SJSA1 (cell line): ENCODE results near the gene FAM3B. TPM values are rescaled to one million over a fixed set of nuclear protein-coding genes. Genes with fewer than 3 reads are reported as not detected.

Experiments used
- DNase-seq, 2 experiments: peaks; one replicate each; pipeline ENCODE4 v3.0.0-alpha.2; 2015 to 2020; ENCODE audit warnings: low spot score in 2 of 2, low read depth in 1 of 2
- H3K27ac ChIP-seq: fragments of 250-450 bp; sonication (Bioruptor Pico); 2 replicates; pipeline ENCODE4 v1.5.1; 2020; ENCODE audit warnings: mild to moderate bottlenecking, moderate library complexity
- H3K27me3 ChIP-seq: fragments of 250-450 bp; sonication (Bioruptor Pico); replicated peaks from 2 replicates; pipeline ENCODE4 v1.5.1; 2020; ENCODE audit warnings: mild to moderate bottlenecking, moderate library complexity
- H3K36me3 ChIP-seq: fragments of 250-450 bp; sonication (Bioruptor Pico); 2 replicates; pipeline ENCODE4 v1.5.1; 2020; ENCODE audit warnings: mild to moderate bottlenecking
- H3K4me1 ChIP-seq: fragments of 250-450 bp; sonication (Bioruptor Pico); replicated peaks from 2 replicates; pipeline ENCODE4 v1.6.1; 2021; ENCODE audit warnings: mild to moderate bottlenecking
- H3K4me3 ChIP-seq: fragments of 250-450 bp; sonication (Bioruptor Pico); 2 replicates; pipeline ENCODE4 v1.5.1; 2020; ENCODE audit warnings: mild to moderate bottlenecking
- H3K9me3 ChIP-seq: fragments of 250-450 bp; sonication (Bioruptor Pico); replicated peaks from 2 replicates; pipeline ENCODE4 v1.5.1; 2020; ENCODE audit warnings: mild to moderate bottlenecking
- total RNA-seq: library from RNA; depleted of rRNA; stranded (reverse); fragments of >200 nt; shearing (Covaris generic); gene quantifications from 2 replicates; pipeline ENCODE4 v1.2.3, GENCODE V29; 2014

FAM3B gene
- total RNA-seq, 1 experiment from 2014 or later, result not detected

GRCh38 chr21:41393876-41394465 lies 77.4 kb downstream of the FAM3B start:
- H3K4me1 ChIP-seq, result no peaks in the 10 kb centered on the region
- H3K36me3 ChIP-seq, result no peaks in the 10 kb centered on the region
- no peaks in the 10 kb centered on the region for H3K9me3 ChIP-seq
- 0 out of 2 replicates have a peak, but pooled peaks cover 3% of the 10 kb centered on the region for H3K27me3 ChIP-seq
- no peak for DNase-seq
- H3K4me3 ChIP-seq, result no peak overlapping the region
- no peak overlapping the region for H3K27ac ChIP-seq

- H3K36me3 ChIP-seq, result no peaks in the 10 kb centered on the region
- H3K4me1 ChIP-seq, result no peaks in the 10 kb centered on the region
- H3K27me3 ChIP-seq, result no peaks in the 10 kb centered on the region
- H3K27ac ChIP-seq, result no peak overlapping the region
- H3K4me3 ChIP-seq, result no peak overlapping the region
- H3K9me3 ChIP-seq, result no peaks in the 10 kb centered on the region
- DNase-seq, result no peak
Measured at GRCh38 chr21:41396558-41397075, 80.0 kb downstream of the FAM3B start.

- no peaks in the 10 kb centered on the region for H3K9me3 ChIP-seq
- H3K27ac ChIP-seq, result no peak overlapping the region
- no peak for DNase-seq
- no peak overlapping the region for H3K4me3 ChIP-seq
- H3K4me1 ChIP-seq, result no peaks in the 10 kb centered on the region
- H3K27me3 ChIP-seq, result no peaks in the 10 kb centered on the region
- H3K36me3 ChIP-seq, result no peaks in the 10 kb centered on the region
Measured at GRCh38 chr21:41397471-41397891, 80.9 kb downstream of the FAM3B start.

GRCh38 chr21:41398251-41398650 lies 81.7 kb downstream of the FAM3B start:
- Histone ChIP-seq H3K4me3 (no peak overlapping the region), H3K4me1 (no peaks in the 10 kb centered on the region), H3K36me3 (no peaks in the 10 kb centered on the region), H3K27me3 (no peaks in the 10 kb centered on the region), H3K9me3 (no peaks in the 10 kb centered on the region), H3K27ac (no peak overlapping the region)
- no peak for DNase-seq

- no peak for DNase-seq
- H3K4me1 ChIP-seq, result no peaks in the 10 kb centered on the region
- no peak overlapping the region for H3K4me3 ChIP-seq
- no peaks in the 10 kb centered on the region for H3K9me3 ChIP-seq
- no peak overlapping the region for H3K27ac ChIP-seq
- H3K36me3 ChIP-seq, result no peaks in the 10 kb centered on the region
- H3K27me3 ChIP-seq, result no peaks in the 10 kb centered on the region
Measured at GRCh38 chr21:41398831-41399230, 82.2 kb downstream of the FAM3B start.

- Histone ChIP-seq H3K27me3 (no peaks in the 10 kb centered on the region), H3K4me1 (no peaks in the 10 kb centered on the region), H3K9me3 (no peaks in the 10 kb centered on the region), H3K36me3 (no peaks in the 10 kb centered on the region), H3K27ac (no peak overlapping the region), H3K4me3 (no peak overlapping the region)
- no peak for DNase-seq
Measured at GRCh38 chr21:41399246-41399800, 82.7 kb downstream of the FAM3B start.

GRCh38 chr21:41402231-41402630 lies 85.6 kb downstream of the FAM3B start:
- H3K4me3 ChIP-seq, result no peak overlapping the region
- H3K9me3 ChIP-seq, result no peaks in the 10 kb centered on the region
- no peaks in the 10 kb centered on the region for H3K36me3 ChIP-seq
- no peaks in the 10 kb centered on the region for H3K27me3 ChIP-seq
- no peak overlapping the region for H3K27ac ChIP-seq
- no peak for DNase-seq
- no peaks in the 10 kb centered on the region for H3K4me1 ChIP-seq

GRCh38 chr21:41402796-41403195 lies 86.2 kb downstream of the FAM3B start:
- no peaks in the 10 kb centered on the region for H3K4me1 ChIP-seq
- no peak overlapping the region for H3K27ac ChIP-seq
- H3K36me3 ChIP-seq, result no peaks in the 10 kb centered on the region
- no peaks in the 10 kb centered on the region for H3K9me3 ChIP-seq
- DNase-seq, result no peak
- no peak overlapping the region for H3K4me3 ChIP-seq
- no peaks in the 10 kb centered on the region for H3K27me3 ChIP-seq

DNA sequence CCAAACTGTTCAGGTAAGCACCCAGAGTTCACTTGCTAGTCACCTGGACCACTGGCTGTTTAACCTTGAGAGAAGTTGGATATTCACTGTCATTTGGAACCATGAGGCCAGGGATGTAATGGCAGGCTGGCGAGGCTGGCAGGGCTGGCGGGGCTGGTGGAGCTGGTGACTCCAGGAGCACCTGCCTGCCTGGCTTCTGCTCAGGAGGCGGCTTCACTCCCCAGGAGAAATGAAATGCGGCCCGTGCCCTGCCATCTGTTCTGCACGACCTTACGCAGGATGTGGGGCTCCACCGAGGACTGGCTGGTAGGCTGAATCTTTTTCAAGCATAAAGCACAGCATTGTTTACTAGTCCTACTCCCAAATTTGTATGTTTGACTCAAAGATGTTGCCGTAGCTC lies 86.7 kb downstream of the FAM3B start:
- H3K4me1 ChIP-seq, result no peaks in the 10 kb centered on the region
- no peak for DNase-seq
- H3K9me3 ChIP-seq, result no peaks in the 10 kb centered on the region
- H3K27ac ChIP-seq, result no peak overlapping the region
- H3K27me3 ChIP-seq, result no peaks in the 10 kb centered on the region
- H3K4me3 ChIP-seq, result no peak overlapping the region
- no peaks in the 10 kb centered on the region for H3K36me3 ChIP-seq

DNA sequence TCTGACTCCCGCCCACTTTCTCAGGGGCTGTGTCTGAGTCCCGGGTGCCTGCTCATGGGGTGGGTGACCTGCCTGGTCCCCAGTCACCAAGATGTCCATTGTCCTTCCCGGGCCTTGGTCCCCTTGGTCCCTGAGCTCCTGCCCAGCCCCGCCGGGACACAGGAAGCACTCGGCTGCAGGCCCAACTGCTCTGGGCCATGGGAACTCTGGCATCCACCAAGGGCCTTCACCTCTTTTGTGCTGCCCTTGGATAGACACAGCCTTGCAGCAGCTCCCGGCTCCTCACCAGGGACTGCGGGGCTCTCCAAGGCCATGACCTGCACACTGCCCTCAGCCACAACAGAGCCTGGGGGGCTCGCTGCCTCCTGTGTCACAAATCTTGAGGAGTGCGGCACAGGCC lies 87.4 kb downstream of the FAM3B start:
- Histone ChIP-seq H3K4me3 (no peak overlapping the region), H3K27ac (no peak overlapping the region), H3K27me3 (no peaks in the 10 kb centered on the region), H3K36me3 (no peaks in the 10 kb centered on the region), H3K4me1 (no peaks in the 10 kb centered on the region), H3K9me3 (no peaks in the 10 kb centered on the region)
- no peak for DNase-seq

DNA sequence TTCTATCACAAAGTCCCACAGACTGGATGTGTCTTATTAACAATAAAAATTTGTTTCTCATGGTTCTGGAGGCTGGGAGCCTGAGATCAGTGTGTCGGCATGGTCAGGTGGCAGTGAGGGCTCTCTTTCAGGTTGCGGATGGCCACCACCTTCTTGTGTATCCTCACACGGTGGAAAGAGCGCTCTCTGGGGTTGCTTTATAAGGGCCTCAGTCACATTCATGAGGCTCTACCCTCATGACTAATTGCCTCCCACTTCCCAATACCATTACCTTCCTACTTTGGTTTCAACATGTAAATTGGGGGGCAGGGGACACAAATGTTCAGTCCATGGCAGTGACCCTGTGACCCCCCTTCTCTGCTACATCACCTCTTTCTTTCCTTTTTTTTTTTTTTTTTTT lies 88.7 kb downstream of the FAM3B start:
- DNase-seq, result no peak
- Histone ChIP-seq H3K4me1 (no peaks in the 10 kb centered on the region), H3K27ac (no peak overlapping the region), H3K4me3 (no peak overlapping the region), H3K9me3 (no peaks in the 10 kb centered on the region), H3K36me3 (no peaks in the 10 kb centered on the region), H3K27me3 (no peaks in the 10 kb centered on the region)

GRCh38 chr21:41406340-41406739 lies 89.7 kb downstream of the FAM3B start:
- no peaks in the 10 kb centered on the region for H3K27me3 ChIP-seq
- no peak overlapping the region for H3K4me3 ChIP-seq
- no peaks in the 10 kb centered on the region for H3K9me3 ChIP-seq
- no peaks in the 10 kb centered on the region for H3K4me1 ChIP-seq
- no peak for DNase-seq
- no peak overlapping the region for H3K27ac ChIP-seq
- no peaks in the 10 kb centered on the region for H3K36me3 ChIP-seq
